ENCODE results near the gene FLT3LG. TPM values are rescaled to one million over a fixed set of nuclear protein-coding genes. Genes with fewer than 3 reads are reported as not detected.

Gene FLT3LG
- total and polyA plus RNA-seq, 9 of the 15 experiments (the other 6 are each of a cell fraction or from before 2014, with no cell fraction given): 0.31 to 6.4 (median 1.1) TPM

DNA sequence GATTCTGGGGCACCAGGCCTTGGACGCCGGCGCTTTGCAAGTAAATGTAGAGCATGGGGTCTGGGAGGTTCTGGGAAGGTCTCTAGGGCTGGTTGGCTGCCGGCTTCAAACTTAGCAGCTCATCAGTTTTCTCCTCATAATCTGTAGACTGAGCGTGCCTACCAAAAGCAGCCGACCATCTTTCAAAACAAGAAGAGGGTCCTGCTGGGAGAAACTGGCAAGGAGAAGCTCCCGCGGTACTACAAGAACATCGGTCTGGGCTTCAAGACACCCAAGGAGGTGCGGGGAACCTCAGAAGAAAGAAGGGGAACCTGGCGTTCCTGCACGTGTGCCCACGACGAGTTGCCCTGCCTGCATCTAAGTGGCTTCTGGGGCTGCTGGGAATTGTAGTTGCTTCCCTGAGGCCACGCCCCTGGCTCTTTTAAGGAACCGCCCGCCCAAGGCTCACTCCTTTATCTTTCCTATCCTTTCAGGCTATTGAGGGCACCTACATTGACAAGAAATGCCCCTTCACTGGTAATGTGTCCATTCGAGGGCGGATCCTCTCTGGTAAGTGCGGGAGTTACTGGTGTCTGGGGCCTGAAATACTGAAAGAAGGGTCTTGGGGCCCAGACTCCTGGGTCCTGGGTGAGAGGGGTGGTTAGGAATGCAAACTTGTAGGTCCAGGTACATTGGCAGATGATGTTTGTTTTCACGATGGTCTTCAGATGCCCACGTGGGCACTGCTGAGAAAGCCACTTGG lies 23.2 kb downstream of the FLT3LG start:
- peaks cover 43% of the 10 kb centered on the region for H3K36me3 ChIP-seq (ENCODE audit: control insufficient read depth, insufficient read depth, low read length)
- peak overlapping the region; percentile 96 to 99 for H3K9ac ChIP-seq (ENCODE audit: insufficient read depth in 1 of 2, low read depth in 2 of 2, low read length in 2 of 2)
- ChIA-PET POLR2A (interaction anchor here (0.6 to 2.2 kb wide), 7 partner anchors 9 to 220 kb away, joined by 3 to 11 read pairs (median 3); partner anchors contain the start of genes NOSIP and RRAS), CTCF (ENCODE audit: low intra/inter-chr PET ratio) (interaction anchor here (0.6 kb wide), 1 partner anchor 31 kb away, joined by 4 read pairs; no protein-coding TSS in a partner anchor)
- H3K27me3 ChIP-seq (ENCODE audit: control insufficient read depth in 2 of 2, insufficient read depth in 2 of 2, low read length in 2 of 2): no peaks in the 10 kb centered on the region
- peaks cover 7% of the 10 kb centered on the region for H3K9me1 ChIP-seq (ENCODE audit: control insufficient read depth, insufficient read depth, low read length)
- no peaks in the 10 kb centered on the region for H3K9me3 ChIP-seq (replicated peaks; ENCODE audit: control insufficient read depth, insufficient read depth, low read depth, low read length)
- peak overlapping the region; percentile 89 for H3K4me3 ChIP-seq
- H3K4me1 ChIP-seq (replicated peaks in 1 of 2; ENCODE audit: control insufficient read depth in 2 of 2, insufficient read depth in 2 of 2, low read length in 2 of 2): peaks cover 33 to 44% of the 10 kb centered on the region in 2 experiments; a peak in 4 of 5 replicates
- peak overlapping the region; percentile 97 for H3K4me2 ChIP-seq (ENCODE audit: insufficient read depth, low read length)
- 0% methylated on average over 22 of the region's 22 CpGs for WGBS (ENCODE audit: insufficient coverage, low coverage, missing lambda C conversion rate)
- BruUV-seq (replicated peaks): no TSS peak
- peak; percentile 51 for FAIRE-seq
- peak overlapping the region; percentile 94 for H3K27ac ChIP-seq (ENCODE audit: extremely low read depth, low read depth, low read length)
- intact Hi-C loops (cut with micrococcal nuclease): no loop called here
- H2AFZ ChIP-seq (ENCODE audit: low read depth, low read length): no peak overlapping the region; the same call in 1 of the 2 replicates
- in situ Hi-C loops (cut with MboI): loop anchor here (10.0 kb wide), 1 partner anchor 378 kb away; the partner anchor contains the start of genes AKT1S1 and TBC1D17
- peak; percentile 37 for ATAC-seq
- DNase-seq (ENCODE audit: extremely low read depth in 1 of 4, low spot score in 3 of 4): peak; percentile 47 to 89 (median 63)
- peaks cover 32% of the 10 kb centered on the region for H4K20me1 ChIP-seq (replicated peaks; ENCODE audit: control insufficient read depth, insufficient read depth, low read length)
- peaks cover 35% of the 10 kb centered on the region for H3K79me2 ChIP-seq (ENCODE audit: control insufficient read depth, insufficient read depth, low read length)
- TF ChIP-seq ZC3H8 (IDR thresholded peaks at IDR 0.05): no peak
- TF ChIP-seq EP300 (IDR thresholded peaks at IDR 0.05; ENCODE audit: low read length): no peak
- no peak for TF ChIP-seq PHB2 (IDR thresholded peaks at IDR 0.05; ENCODE audit: low read depth)
- TF ChIP-seq ZNF197 (CRISPR knock-in tag; IDR thresholded peaks at IDR 0.05; ENCODE audit: low read depth): no peak
- TF ChIP-seq ZFPM2 (CRISPR knock-in tag; IDR thresholded peaks at IDR 0.05): no peak
- TF ChIP-seq NCOA1 (IDR thresholded peaks at IDR 0.05; ENCODE audit: low read depth): 0 out of 2 replicates have a peak, but pooled peaks have one; percentile 29
- TF ChIP-seq, protein P1, sequence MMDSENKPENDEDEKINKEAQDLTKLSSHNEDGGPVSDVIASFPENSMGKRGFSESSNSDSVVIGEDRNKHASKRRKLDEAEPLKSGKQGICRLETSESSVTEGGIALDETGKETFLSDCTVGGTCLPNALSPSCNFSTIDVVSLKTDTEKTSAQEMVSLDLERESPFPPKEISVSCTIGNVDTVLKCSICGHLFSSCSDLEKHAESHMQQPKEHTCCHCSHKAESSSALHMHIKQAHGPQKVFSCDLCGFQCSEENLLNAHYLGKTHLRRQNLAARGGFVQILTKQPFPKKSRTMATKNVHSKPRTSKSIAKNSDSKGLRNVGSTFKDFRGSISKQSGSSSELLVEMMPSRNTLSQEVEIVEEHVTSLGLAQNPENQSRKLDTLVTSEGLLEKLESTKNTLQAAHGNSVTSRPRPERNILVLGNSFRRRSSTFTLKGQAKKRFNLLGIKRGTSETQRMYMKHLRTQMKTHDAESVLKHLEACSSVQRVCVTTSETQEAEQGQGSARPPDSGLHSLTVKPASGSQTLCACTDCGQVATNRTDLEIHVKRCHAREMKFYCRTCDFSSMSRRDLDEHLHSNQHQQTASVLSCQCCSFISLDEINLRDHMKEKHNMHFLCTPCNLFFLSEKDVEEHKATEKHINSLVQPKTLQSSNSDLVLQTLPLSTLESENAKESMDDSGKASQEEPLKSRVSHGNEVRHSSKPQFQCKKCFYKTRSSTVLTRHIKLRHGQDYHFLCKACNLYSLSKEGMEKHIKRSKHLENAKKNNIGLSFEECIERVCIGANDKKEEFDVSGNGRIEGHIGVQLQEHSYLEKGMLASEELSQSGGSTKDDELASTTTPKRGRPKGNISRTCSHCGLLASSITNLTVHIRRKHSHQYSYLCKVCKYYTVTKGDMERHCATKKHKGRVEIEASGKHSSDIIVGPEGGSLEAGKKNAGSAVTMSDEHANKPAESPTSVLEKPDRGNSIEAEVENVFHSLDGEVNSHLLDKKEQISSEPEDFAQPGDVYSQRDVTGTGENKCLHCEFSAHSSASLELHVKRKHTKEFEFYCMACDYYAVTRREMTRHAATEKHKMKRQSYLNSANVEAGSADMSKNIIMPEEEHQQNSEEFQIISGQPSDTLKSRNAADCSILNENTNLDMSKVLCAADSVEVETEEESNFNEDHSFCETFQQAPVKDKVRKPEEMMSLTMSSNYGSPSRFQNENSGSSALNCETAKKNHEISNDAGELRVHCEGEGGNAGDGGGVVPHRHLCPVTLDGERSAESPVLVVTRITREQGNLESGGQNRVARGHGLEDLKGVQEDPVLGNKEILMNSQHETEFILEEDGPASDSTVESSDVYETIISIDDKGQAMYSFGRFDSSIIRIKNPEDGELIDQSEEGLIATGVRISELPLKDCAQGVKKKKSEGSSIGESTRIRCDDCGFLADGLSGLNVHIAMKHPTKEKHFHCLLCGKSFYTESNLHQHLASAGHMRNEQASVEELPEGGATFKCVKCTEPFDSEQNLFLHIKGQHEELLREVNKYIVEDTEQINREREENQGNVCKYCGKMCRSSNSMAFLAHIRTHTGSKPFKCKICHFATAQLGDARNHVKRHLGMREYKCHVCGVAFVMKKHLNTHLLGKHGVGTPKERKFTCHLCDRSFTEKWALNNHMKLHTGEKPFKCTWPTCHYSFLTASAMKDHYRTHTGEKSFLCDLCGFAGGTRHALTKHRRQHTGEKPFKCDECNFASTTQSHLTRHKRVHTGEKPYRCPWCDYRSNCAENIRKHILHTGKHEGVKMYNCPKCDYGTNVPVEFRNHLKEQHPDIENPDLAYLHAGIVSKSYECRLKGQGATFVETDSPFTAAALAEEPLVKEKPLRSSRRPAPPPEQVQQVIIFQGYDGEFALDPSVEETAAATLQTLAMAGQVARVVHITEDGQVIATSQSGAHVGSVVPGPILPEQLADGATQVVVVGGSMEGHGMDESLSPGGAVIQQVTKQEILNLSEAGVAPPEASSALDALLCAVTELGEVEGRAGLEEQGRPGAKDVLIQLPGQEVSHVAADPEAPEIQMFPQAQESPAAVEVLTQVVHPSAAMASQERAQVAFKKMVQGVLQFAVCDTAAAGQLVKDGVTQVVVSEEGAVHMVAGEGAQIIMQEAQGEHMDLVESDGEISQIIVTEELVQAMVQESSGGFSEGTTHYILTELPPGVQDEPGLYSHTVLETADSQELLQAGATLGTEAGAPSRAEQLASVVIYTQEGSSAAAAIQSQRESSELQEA (IDR thresholded peaks at IDR 0.05; ENCODE audit: low read depth): no peak
- TF ChIP-seq, protein P2, sequence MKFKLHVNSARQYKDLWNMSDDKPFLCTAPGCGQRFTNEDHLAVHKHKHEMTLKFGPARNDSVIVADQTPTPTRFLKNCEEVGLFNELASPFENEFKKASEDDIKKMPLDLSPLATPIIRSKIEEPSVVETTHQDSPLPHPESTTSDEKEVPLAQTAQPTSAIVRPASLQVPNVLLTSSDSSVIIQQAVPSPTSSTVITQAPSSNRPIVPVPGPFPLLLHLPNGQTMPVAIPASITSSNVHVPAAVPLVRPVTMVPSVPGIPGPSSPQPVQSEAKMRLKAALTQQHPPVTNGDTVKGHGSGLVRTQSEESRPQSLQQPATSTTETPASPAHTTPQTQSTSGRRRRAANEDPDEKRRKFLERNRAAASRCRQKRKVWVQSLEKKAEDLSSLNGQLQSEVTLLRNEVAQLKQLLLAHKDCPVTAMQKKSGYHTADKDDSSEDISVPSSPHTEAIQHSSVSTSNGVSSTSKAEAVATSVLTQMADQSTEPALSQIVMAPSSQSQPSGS (CRISPR knock-in tag; IDR thresholded peaks at IDR 0.05): no peak
- TF ChIP-seq, protein P3, sequence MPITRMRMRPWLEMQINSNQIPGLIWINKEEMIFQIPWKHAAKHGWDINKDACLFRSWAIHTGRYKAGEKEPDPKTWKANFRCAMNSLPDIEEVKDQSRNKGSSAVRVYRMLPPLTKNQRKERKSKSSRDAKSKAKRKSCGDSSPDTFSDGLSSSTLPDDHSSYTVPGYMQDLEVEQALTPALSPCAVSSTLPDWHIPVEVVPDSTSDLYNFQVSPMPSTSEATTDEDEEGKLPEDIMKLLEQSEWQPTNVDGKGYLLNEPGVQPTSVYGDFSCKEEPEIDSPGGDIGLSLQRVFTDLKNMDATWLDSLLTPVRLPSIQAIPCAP (CRISPR knock-in tag; IDR thresholded peaks at IDR 0.05; ENCODE audit: borderline replicate concordance): no peak
- TF ChIP-seq HNRNPUL1 (IDR thresholded peaks at IDR 0.05; ENCODE audit: low read length): no peak
- TF ChIP-seq ZNF253 (CRISPR knock-in tag; conservative IDR thresholded peaks at IDR 0.05): no peak
- 0 out of 2 replicates have a peak, but pooled peaks have one; percentile 61 for TF ChIP-seq XRCC5 (IDR thresholded peaks at IDR 0.05; ENCODE audit: low read depth, low read length)
